ENCODE results near the gene RNF180.
A peak's percentile ranks its signal among the peaks of the same experiment; 100 is the strongest.

RNF180 gene

DNA sequence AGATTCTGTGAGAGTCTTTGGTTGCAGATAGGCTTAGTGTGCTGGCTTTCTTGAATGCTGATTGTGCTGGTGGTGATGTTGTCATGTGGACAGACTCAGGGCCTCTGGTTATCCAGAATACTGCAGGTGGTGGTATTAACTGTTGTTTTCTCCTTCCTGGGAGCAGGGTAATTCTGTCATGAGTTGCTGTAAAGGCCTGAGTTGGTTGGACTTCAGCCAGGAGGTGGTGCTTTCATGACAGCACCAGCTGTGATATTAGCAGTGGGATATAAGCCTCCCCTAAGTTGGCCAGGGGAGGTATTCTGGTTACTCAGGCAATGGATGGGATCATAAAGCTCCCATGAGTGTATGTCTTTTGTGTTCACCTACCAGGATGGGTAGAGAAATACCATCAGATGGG is 16.4 kb upstream of the RNF180 start:
- Histone ChIP-seq H3K27me3 (ENCODE audit: insufficient read depth, poor library complexity, severe bottlenecking) (no peaks in the 10 kb centered on the region), H3K27ac (ENCODE audit: poor library complexity, severe bottlenecking) (no peak overlapping the region), H3K4me3 (ENCODE audit: severe bottlenecking) (no peak overlapping the region), H3K4me1 (ENCODE audit: insufficient read depth, poor library complexity, severe bottlenecking) (no peaks in the 10 kb centered on the region), H3K36me3 (ENCODE audit: low read depth) (no peaks in the 10 kb centered on the region), H3K9me3 (ENCODE audit: severe bottlenecking) (peaks cover 6% of the 10 kb centered on the region)
- no peak for DNase-seq (ENCODE audit: low spot score)
- no peak for ATAC-seq (ENCODE audit: low read depth)
- no peak for TF ChIP-seq CTCF (IDR thresholded peaks at IDR 0.05; ENCODE audit: poor library complexity, severe bottlenecking)

- no peak overlapping the region for H3K4me3 ChIP-seq (ENCODE audit: severe bottlenecking)
- H3K27me3 ChIP-seq (ENCODE audit: insufficient read depth, poor library complexity, severe bottlenecking): no peaks in the 10 kb centered on the region
- no peaks in the 10 kb centered on the region for H3K36me3 ChIP-seq (ENCODE audit: low read depth)
- ATAC-seq (ENCODE audit: low read depth) (no peak), DNase-seq (ENCODE audit: low spot score) (no peak)
- peaks cover 6% of the 10 kb centered on the region for H3K9me3 ChIP-seq (ENCODE audit: severe bottlenecking)
- no peaks in the 10 kb centered on the region for H3K4me1 ChIP-seq (ENCODE audit: insufficient read depth, poor library complexity, severe bottlenecking)
- no peak overlapping the region for H3K27ac ChIP-seq (ENCODE audit: poor library complexity, severe bottlenecking)
- TF ChIP-seq CTCF (IDR thresholded peaks at IDR 0.05; ENCODE audit: poor library complexity, severe bottlenecking): no peak
Measured at GRCh38 chr5:64149857-64150521, 15.7 kb upstream of the RNF180 start.

DNA sequence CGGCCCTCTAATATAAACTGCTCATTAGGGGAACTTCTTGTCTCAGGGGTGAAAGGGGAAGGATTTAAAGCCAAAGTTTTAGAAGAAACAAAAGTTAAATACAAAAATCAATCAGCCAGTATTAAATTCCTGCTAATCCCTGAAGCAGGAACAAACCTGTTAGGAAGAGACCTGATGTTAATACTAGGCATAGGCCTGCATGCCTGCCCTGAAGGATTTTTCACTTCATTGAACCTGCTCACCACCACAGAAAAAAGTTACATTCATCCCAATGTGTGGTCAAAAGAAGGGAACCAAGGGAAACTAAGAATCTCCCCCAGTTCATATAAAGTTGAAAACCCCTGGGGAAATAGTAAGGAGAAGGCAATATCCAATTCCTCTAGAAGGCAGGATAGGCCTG is 9.4 kb upstream of the RNF180 start:
- ATAC-seq (ENCODE audit: low read depth) (no peak), DNase-seq (ENCODE audit: low spot score) (no peak)
- no peak for TF ChIP-seq CTCF (IDR thresholded peaks at IDR 0.05; ENCODE audit: poor library complexity, severe bottlenecking)
- Histone ChIP-seq H3K4me3 (ENCODE audit: severe bottlenecking) (no peak overlapping the region), H3K27ac (ENCODE audit: poor library complexity, severe bottlenecking) (no peak overlapping the region), H3K4me1 (ENCODE audit: insufficient read depth, poor library complexity, severe bottlenecking) (no peaks in the 10 kb centered on the region), H3K9me3 (ENCODE audit: severe bottlenecking) (peaks cover 6% of the 10 kb centered on the region), H3K36me3 (ENCODE audit: low read depth) (no peaks in the 10 kb centered on the region), H3K27me3 (ENCODE audit: insufficient read depth, poor library complexity, severe bottlenecking) (no peaks in the 10 kb centered on the region)

DNA sequence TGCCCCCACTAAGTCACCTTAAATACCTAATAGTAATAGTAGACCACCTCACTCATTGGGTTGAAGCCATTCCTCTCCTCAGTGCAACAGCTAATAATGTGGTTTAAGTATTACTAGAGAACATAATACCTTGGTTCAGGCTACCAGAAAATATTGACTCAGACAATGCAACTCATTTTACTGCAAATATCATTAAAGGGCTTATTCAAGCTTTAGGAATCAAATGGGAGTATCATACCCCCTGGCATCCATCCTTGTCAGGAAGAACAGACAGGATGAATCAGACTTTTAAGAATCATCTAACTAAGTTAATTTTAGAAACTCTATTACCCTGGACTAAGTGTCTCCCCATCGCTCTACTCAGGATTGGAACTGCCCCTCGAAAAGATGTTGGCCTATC is 6.8 kb upstream of the RNF180 start:
- H3K36me3 ChIP-seq (ENCODE audit: low read depth): no peaks in the 10 kb centered on the region
- TF ChIP-seq CTCF (IDR thresholded peaks at IDR 0.05; ENCODE audit: poor library complexity, severe bottlenecking): no peak
- H3K9me3 ChIP-seq (ENCODE audit: severe bottlenecking): no peaks in the 10 kb centered on the region
- DNase-seq (ENCODE audit: low spot score) (no peak), ATAC-seq (ENCODE audit: low read depth) (peak; percentile 45; the same call in 1 of the 3 replicates)
- H3K4me3 ChIP-seq (ENCODE audit: severe bottlenecking): no peak overlapping the region
- no peak overlapping the region for H3K27ac ChIP-seq (ENCODE audit: poor library complexity, severe bottlenecking)
- H3K27me3 ChIP-seq (ENCODE audit: insufficient read depth, poor library complexity, severe bottlenecking): peaks cover 13% of the 10 kb centered on the region
- no peaks in the 10 kb centered on the region for H3K4me1 ChIP-seq (ENCODE audit: insufficient read depth, poor library complexity, severe bottlenecking)

- H3K27ac ChIP-seq (ENCODE audit: poor library complexity, severe bottlenecking): no peak overlapping the region
- DNase-seq (ENCODE audit: low spot score): no peak
- H3K9me3 ChIP-seq (ENCODE audit: severe bottlenecking): no peaks in the 10 kb centered on the region
- H3K27me3 ChIP-seq (ENCODE audit: insufficient read depth, poor library complexity, severe bottlenecking): peaks cover 27% of the 10 kb centered on the region
- no peak overlapping the region for H3K4me3 ChIP-seq (ENCODE audit: severe bottlenecking)
- no peaks in the 10 kb centered on the region for H3K36me3 ChIP-seq (ENCODE audit: low read depth)
- no peak for ATAC-seq (ENCODE audit: low read depth)
- no peaks in the 10 kb centered on the region for H3K4me1 ChIP-seq (ENCODE audit: insufficient read depth, poor library complexity, severe bottlenecking)
- TF ChIP-seq CTCF (IDR thresholded peaks at IDR 0.05; ENCODE audit: poor library complexity, severe bottlenecking): no peak
Measured at GRCh38 chr5:64160201-64160600, 5.4 kb upstream of the RNF180 start.

All from RWPE2 (cell line).